ENCODE results near the gene HEG1.

Gene HEG1

DNA sequence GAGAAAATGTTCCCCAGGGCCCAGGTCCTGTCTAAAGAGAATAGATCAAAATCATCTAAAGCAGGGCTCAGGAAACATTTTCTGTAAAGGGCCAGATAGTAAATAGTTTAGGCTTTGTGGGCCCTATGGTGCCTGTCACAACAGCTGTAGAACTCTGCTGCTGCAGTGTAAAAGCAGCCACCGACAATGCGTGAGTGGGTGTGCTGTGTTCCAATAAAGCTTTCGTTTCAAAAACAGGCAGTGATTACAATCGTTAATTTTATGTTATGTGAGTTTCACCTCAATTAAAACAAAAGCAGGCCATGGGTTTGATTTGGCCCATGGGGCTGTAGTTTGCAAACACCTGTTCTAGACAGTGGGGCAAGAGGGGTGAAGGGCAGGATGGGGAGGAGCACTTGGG lies 12.5 kb upstream of the HEG1 start:
- no peak for DNase-seq

DNA sequence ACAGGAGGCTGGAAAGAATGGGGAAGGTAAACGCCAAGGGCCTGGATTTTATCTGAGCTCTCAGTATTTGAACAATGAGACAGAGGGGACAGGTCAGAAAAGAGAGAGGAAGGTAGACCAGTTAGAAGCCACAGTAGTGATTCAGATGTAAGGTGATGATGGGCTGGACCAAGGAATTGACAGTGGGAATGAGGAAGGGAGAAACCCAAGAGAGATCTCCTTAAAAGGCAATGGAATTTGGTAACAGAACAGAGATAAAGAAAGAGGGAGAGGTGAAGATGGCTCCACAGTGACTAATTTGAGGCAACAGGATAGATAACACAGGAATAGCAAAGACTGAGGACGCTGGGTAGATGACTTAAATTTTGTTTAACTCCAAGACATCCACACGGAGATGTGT lies 11.4 kb upstream of the HEG1 start:
- no peak for DNase-seq

DNA sequence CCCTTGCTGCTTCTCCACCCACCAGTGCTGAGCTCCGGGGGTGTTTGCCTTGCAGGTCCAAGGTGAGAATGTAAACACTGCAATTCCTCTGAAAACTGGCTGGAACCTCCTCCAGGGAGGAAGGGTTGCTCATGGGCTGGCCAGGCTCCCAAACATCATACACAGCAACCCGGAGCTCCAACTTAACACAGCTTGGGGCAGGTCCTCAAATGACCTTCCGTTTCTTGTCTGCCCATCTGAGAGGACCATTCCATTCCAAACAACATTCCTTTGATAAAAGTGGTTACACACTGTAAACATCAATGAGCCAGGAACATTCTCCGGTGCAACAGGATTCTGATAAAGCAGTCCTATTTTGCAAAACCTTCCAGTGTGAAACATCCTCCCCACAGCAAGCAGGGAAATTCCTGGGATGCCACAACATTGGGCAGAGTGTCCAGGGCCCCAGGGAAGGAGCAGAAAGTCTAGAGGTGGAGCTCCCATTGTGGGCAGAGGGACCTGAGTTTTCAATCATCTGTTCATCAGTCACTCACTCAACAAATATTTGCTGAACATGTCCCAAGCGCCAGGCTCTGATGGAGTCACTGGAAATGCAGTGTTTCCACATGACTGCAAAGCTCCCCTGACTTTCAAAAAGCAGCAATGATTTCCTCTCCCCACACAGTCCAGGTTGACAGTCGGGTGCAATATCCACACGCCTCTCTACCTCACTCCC lies 7.3 kb upstream of the HEG1 start:
- DNase-seq = no peak

DNA sequence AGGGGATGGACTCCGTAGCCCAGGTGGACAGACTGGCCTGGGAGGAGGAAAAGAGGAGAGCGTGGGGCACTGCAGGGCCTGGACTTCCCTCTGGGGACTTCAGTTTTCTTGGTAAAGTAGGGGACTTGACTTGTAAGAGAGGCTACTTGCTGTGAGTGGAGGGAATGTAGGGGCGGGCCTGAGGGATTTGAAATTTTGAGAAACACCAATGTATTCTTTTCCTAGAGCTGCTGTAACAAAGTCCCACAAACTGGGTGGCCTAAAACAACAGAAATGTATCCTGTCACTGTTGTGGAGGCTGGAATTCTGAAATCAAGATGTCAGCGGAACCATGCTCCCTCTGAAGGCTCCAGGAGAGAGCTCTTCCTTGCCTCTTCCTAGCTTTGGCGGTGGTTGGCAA lies 5.8 kb upstream of the HEG1 start:
- no peak for DNase-seq

DNA sequence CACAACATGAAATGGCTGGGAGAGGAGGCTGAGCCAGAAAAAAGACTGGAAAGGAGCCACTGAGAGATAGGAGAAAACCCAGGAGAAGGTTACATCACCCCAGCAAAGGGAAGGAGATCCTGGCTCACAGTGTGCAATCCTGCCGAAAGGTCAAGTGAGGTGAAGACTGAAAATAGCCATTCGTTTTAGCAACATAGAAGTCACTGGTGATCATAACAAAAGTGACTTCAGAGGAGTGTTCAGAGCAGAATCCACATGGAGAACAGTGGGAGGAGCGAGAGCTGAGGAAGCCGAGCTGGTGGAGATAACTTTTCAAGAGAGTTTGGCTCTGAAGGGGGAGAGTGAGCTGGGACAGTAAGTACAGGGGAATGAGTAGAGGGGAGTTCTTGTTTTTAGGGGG lies 5.4 kb upstream of the HEG1 start:
- DNase-seq = no peak

DNA sequence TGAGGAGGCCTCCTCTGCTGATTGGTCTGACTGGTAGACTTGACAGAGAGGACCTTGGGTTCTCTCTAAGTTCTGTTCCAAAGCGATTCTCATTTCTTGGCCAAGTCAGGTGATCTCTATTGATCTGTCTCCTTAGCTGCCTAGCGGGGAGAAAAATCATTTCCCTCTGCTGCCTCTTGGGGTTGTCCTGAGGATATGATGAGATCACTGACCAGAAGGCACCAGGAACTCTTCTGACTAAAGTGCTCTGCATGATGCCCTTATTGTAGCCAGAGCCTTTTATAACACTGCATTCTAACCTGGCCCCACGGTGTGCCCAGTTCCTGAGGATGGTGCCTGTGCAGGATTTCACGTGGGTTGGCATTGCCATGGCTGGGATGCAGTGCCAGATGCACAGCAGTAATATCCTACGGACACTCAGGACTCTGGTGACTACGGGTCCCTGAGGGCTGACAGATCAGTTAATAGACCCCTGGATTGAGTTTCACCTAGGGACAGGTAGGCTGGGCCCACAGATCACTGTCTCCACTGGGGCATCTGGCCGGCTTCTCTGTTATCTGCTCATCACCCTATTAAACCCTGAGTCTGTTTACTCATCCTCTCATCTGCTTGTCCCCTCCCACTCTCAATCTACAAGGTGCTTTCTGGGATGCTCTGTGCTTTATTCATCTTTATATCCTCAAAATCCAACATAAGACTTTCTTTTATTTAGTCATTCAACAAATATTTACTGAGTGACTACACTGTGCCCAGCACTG lies 3.9 kb upstream of the HEG1 start:
- no peak for DNase-seq

DNA sequence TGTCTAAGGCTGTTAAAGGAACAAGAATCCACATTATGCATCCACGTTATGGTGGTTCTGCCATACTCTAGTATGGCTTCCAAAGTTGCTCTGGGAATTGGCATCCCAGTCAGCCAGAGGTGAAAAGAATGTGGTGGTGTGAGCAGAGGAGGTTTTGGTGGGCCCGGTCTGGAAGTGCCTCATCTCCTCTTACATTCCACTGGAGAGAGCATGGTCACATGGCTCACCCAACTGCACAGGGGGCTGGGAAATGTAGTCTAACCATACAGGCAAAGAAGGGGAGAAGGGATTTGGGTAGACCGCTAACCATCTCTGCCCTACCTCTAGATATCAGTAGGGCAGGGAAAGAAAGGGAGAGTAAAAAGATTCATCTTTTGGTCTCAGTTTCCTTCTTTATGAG lies 3.2 kb upstream of the HEG1 start:
- DNase-seq = no peak

DNA sequence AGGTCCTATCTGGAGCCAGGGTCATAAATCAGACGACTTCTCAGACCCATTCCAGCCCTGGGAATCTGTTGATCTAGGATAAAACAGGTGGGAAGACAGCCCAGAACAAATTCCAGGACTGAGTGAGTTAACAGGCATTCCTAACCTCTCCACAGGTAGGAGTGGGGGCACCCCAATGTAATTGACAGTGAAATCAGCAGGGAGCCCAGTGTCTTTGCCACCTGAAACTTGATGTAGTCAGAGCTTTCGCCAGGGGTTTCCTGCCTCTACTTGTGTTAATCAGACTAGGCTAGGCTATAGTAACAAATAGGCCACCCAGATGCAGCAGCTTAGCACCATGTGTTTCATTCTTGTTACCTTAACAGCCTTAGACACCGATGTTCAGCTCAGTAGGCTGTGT lies 2.7 kb upstream of the HEG1 start:
- no peak for DNase-seq

DNA sequence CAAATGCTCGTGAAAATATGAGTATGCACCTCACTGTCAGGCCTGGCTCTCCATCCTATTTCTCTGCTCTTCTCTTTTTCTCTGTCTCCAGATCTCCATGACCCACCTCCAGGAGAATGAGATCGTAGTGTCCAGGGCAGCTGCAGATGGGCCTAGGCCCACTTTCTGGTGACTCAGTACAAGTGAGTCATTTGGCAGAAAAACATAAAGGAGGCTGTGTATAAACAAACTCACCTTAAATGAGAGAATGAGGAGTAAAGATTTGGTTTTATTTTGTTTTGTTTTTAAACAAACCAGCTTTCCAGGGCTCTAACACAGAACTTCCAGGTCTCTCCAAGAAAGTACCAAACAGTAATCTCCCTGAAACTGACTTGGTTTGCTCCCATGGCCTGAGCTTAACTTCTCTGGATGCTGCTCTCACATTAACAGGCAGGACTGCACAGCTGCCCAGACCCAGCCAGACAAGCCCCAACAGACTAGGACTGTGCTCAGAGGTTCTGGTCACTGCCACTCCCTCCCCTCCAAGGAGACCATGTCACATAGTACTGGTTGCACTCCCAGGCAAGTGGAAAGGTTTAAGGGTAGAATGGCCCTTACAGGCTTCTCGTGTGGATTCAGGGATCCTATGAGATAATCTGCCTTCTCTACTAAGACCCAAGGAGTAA lies 1.5 kb upstream of the HEG1 start:
- DNase-seq = no peak

DNA sequence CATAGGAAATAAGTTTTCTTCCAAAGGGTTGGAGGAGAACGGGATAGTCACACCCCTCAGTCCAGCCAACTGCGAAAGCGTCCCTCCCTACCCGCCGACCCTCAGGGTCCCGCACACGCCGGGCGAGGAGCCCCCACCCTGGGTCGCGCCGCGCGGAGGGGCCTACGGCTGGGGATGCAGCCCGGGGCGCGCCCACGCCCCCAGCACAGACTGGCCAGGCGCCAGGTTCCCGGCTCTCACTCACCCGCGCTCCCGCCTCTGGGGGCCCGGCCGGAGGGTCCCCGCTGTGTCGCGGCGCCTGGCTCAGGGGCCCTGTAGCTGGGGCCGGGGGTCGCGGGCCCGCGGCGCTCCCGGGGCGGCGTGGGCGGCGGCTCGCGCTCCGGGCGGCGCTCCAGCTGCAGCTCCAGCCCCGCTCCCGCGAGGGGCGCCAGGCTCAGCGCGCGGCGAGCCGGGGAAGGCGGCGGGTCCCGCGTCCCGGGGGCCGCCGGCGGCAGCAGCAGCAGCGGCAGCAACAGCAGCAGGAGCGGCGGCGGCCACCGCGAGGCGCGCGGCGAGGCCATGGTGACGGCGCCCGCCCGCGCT lies 375 bp downstream of the HEG1 start:
- no peak for DNase-seq

DNA sequence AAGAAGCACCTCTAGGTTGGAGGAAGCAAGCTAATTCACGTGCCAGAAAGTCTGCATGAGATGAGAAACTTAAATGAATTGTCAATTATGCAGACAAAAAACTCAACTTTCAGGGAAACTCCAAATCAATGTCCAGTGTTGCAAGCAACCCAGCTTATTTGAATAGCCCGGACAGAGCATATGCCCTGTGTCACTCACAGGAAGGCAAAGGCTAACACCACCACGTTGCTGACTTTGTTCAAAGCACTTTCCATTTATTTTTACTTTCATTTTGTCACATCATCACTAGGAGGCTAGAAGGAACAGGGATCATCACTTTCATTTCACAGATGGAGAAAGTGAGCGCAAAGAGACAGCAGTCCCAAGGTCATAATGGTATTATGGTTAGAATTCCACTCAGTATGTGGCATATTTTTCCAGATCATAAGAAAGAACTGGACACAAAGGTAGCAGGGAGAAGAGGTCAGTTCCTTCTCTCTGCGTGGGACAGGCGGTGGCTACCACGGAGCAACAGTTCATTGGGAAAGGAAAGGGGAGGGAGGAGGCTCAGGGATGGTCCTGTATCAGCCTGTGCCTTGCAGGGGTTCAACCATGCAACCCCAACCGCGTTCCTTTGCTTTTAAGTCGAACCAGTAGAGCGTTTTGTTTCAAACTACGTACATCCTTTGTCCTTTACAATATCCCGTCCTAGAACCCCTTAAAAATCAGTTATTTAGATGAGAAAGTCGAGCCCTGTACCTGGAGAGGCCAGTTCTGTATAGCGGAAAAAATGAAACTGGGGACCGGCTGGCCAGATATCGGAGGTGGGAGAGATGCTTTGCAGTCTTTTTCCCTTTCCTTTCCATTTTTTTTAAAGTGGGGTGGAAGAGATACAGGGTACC lies 1.1 kb downstream of the HEG1 start:
- no peak for DNase-seq

DNA sequence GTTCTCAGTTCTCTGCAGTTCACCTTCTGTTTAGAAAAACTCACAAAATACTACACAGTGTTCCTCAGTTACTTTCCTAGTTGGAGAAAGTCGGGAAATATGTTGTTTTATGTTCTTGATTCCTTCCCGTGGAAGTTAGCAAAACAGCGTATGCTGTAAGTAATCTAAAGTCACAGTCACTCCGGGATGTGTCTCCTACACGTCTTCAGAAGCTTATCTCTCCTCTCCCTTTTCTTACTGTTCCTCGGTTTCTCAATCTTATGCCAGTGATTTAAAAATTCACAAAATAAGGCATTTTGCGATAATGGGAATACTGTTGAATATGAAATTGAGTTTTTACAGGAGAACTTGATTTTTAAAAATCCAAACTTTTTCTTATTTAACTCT lies 1.7 kb downstream of the HEG1 start:
- DNase-seq = no peak

DNA sequence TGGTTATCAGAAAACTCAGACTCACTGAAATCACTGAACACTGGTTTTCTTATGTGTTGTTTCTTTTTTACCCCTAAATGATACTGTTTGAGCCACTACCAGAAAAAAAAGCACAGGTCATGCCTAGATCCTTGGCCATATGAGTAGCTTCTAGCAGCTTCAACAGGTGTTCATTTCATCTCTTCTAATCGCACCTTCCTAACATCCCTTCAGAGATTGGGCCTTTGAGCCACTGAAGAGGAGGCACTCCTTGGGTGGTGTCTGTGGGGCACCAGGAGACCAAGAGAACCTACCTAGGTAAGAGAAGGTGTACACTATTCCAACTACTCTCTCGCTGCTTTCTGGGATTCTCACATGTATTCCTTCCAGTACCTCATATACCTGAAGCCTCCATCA lies 2.5 kb downstream of the HEG1 start:
- DNase-seq = no peak

DNA sequence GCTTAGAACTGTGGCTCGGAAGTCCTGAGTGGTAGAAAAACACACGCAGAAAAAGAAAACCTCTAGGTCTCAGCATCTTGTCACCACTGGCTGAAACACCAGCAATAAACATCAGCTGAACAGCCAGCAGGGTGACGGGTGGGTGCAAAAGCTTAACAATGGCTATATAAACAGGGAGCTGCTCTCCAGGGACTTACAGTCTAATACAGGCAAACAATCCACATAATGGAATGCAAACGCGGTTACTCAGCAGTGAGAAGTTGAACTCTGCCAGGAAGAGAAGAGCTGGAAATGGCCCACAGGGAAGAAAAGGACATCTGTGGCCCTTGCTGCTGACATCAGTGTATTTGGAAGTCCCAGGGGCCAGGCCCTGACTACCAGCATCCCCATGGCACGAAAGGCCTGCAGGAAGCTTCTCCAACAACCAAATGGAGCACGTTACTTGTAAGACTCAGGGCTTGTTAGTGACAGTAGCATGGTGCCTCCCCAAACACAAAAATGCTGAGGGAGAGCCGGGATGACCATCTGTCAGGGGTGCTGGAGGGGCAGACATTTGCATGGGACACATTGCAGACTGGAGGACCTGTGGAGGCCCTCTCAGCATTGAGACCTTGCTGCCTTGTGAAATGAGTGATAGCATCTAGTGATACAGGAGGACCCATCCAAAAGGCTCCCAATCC lies 3.0 kb downstream of the HEG1 start:
- peak; percentile 71 for DNase-seq

DNA sequence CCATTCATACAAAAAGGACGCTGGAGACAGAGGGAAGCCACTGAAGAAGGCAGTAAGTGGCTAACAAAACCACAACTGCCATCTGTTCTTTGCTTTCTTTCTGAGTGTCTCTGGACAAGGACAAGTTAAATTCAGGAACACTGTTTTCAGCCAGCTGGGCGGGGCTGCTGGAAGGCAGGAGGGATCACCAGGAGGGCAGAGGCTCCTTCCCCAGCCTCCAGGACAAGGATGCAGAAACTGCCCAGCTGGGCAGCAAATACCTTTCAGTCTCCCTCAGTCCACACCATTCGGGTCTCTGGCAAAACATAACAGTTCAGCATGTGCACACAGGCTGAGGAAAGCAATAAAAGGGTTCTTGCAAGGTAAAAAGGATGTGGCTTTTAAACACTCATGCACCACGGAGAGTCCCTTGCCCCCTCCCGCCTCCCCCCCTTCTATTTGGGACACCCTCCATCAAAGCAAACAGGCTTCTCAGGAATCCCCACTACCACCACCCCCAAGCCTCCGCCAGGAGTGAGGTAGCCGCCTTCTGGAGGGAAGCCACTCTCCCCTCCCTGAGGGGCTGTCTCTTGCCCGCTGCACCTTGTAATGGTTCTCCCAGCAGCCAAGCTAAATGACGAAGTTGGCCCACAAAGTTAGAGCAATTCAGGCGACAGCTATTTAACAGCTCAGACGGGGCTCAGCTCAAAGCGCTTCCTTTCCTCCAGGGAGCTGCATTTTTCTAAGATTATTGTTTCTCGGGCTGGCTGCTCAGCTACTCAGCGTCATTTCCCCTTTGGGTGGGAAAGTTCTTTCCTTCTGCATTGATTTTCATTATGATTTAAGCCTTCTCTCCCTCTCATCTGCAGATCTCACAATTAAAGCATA lies 3.8 kb downstream of the HEG1 start:
- DNase-seq = peak; percentile 40

DNA sequence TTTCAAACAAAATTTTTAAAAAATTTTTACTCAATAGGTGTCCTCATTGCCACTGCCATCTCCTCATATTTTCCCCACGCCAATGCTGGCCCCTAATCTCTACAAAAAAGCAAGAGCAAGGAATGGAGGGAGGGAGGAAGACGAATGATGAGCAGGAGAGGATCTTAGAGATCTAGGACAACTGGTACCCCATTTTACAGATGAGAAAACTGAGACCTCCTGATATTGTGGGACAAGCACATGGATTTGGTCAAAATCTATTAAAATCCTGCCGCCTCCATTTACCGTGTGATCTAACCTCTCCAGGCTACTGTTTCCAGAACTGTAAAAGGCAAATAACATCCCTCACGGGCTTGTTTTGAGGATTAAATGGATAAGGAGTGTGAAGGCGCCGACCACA lies 4.6 kb downstream of the HEG1 start:
- DNase-seq = no peak

DNA sequence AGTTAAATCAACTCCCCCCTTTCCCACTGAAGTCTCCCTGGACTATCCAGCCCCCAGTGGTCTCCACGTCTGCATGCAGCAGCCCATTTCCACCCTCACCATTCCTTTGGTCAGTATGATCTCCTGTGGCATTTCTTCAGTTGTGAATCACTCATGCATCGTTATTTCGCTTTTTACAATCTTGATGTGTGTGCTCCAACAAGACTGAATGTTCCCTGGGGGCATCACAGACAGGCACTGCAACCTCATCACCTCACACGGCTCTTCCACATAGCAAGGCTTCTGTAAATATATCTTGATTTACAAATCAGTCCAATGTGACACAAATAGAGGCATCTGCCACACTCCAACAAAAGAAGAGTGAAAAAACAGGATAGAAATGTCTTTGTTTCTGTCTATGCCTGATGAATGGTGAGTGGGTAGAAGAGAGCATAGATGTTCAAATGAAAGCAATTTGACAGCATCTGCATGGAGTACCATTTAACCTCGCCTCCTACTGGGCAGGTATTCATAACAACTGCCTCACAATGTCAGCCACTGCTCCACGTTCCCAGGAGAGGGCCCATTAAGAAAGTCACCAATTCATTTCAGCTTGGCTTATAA lies 5.2 kb downstream of the HEG1 start:
- peak; percentile 75 for DNase-seq

DNA sequence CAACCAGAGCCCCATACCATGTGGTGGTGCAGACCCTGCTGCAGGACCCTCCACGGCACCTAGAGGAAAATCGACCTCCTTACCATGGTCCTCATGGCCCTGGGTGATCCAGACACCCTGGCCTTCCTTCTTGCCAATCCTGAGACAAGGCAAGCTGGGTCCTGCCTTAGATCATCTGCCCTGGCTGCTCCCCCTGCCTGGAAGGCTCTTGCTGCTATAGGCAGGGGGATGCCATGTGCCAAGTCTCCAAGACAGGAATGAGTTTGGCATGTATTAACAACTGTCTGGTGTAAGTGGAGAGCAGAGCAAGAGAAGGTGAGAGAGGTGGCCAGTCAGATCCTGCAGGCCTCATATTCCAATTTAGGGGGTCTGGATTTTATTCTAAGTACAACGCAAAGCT lies 7.5 kb downstream of the HEG1 start:
- DNase-seq = no peak

DNA sequence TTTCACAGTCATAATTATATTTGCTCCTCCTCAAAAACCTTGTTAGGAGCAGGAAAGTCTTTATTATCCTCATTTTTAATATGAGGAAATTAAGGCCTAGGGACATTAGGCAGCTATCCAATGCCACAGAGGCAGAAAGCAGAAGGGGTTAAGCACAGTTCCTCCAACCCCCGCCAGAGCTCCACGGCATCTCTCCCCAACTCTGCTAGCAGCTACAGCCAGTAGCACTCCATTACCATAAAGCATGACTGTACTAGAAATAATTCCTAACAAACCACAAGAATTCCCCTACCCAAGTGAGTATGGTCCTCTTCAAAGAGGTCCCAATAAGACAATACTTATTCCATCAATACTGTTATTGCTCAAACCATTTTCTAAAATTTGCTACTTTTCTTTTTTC lies 9.8 kb downstream of the HEG1 start:
- DNase-seq = no peak

DNA sequence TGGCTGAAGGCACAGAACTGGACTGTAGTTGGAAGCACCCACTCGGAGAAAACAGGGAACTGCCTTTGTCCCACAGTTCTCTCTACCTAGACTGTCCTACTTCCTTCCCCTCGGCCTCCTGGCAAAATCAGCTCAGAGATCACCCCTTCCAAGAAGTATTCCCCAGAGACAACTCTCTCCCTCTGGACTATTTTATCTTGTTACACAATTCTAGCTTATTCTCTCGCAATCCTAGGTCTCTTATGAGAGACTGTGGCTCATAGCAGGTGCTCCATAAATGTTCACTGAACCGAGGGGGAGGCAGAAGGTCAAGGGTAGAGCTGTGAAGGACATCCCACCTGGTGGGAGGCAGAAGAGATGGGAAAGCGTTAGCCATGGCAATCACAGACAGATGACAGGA lies 10.6 kb downstream of the HEG1 start:
- DNase-seq = no peak

DNA sequence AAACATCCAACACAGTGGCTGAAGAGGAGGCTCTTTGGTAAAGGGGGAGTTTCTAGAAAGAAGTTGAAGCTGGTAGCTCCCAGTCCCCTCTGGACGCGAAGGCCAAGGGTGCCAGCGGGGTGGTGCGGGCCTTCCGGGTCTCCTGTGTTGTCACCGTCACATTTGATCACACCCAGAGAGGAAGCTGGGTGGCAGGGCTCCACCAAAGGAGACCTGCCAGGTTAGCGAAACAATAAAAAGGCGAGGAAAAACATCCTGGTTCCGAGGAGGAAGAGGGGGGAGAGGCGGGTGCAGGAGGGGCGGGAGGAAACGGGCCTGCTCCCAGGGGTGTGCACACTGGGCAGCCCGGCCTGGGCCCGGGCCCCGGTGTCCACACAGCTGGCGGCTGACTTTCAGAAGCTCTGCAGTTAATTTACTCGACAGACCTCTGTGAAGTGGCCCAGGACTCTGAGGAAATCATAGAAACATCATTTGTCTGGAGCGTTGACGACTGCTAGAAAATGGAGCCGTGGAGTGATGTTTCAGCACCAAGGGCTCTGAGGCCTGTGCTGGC lies 12.1 kb downstream of the HEG1 start:
- DNase-seq = no peak
